PC-9 (cell line): ENCODE data around the gene SPINK6. TPM values are rescaled to one million over a fixed set of nuclear protein-coding genes. Genes with fewer than 3 reads are reported as not detected.

ENCODE experiments used
- BruUV-seq: library from RNA; stranded (reverse); fragments of 400-500 nt; replicated peaks from 2 replicates; lab custom pipeline; 2021; lab: Mats Ljungman, UMichigan
- CTCF ChIA-PET: fragments of 300-600 bp; sonication (Branson Sonifier 250); formaldehyde crosslinking; loops from one replicate; lab custom pipeline; 2022; ENCODE audit warnings: antibody characterized with exemption; lab: Charles Lee
- POLR2A ChIA-PET: fragments of 300-600 bp; sonication (Branson Sonifier 250); formaldehyde crosslinking; loops from one replicate; lab custom pipeline; 2022; ENCODE audit warnings: antibody characterized with exemption; ENCODE audit not compliant: unreplicated experiment; lab: Charles Lee
- DNase-seq, 2 experiments: peaks; one replicate each; pipeline versions ENCODE4 v3.0.0 to v3.0.0-alpha.2; 2015 to 2022; ENCODE audit warnings: mixed read lengths in 1 of 2
- H2AFZ ChIP-seq: fragments of 200-600 bp; sonication (generic); 2 replicates; pipeline ENCODE4 v1.8.1; 2017; ENCODE audit warnings: antibody characterized with exemption
- H3F3A ChIP-seq: fragments of 200-600 bp; sonication (generic); 2 replicates; pipeline ENCODE4 v1.8.1; 2017; ENCODE audit warnings: antibody characterized with exemption, mild to moderate bottlenecking, low read depth; ENCODE audit not compliant: insufficient read depth
- H3K27ac ChIP-seq: fragments of 200-600 bp; sonication (generic); 2 replicates; pipeline ENCODE4 v1.6.1; 2016; ENCODE audit warnings: mixed run types
- H3K27me3 ChIP-seq: fragments of 200-600 bp; sonication (generic); 2 replicates; pipeline ENCODE4 v1.6.1; 2016; ENCODE audit warnings: low read depth, mixed run types; ENCODE audit not compliant: insufficient read depth
- H3K36me3 ChIP-seq: fragments of 200-600 bp; sonication (generic); 2 replicates; pipeline ENCODE4 v1.6.1; 2016; ENCODE audit warnings: low read depth, mixed run types
- H3K4me1 ChIP-seq: fragments of 200-600 bp; sonication (generic); replicated peaks from 2 replicates; pipeline ENCODE4 v1.6.1; 2016; ENCODE audit warnings: mixed run types; ENCODE audit not compliant: insufficient read depth
- H3K4me2 ChIP-seq: fragments of 200-600 bp; sonication (generic); 2 replicates; pipeline ENCODE4 v1.6.1; 2017; ENCODE audit warnings: mixed run types
- H3K4me3 ChIP-seq: fragments of 200-600 bp; sonication (generic); 2 replicates; pipeline ENCODE4 v1.6.1; 2016; ENCODE audit warnings: mixed run types
- H3K79me2 ChIP-seq: fragments of 200-600 bp; sonication (generic); 2 replicates; pipeline ENCODE4 v1.6.1; 2017; ENCODE audit warnings: low read depth, mixed run types
- H3K9me2 ChIP-seq: fragments of 200-600 bp; sonication (generic); 2 replicates; pipeline ENCODE4 v1.8.1; 2017; ENCODE audit warnings: mild to moderate bottlenecking; ENCODE audit not compliant: insufficient read depth
- H3K9me3 ChIP-seq: fragments of 200-600 bp; sonication (generic); 2 replicates; pipeline ENCODE4 v1.8.1; 2016; ENCODE audit warnings: low read depth; ENCODE audit not compliant: insufficient read depth
- H4K20me1 ChIP-seq: fragments of 200-600 bp; sonication (generic); 2 replicates; pipeline ENCODE4 v1.8.1; 2017; ENCODE audit not compliant: insufficient read depth
- EZH2 ChIP-seq: fragments of 200-600 bp; sonication (generic); IDR thresholded peaks from 2 replicates; pipeline ENCODE4 v1.8.0; 2017; ENCODE audit warnings: antibody characterized with exemption, low read depth
- intact Hi-C: fragments of 100-400 bp; cut with micrococcal nuclease; formaldehyde crosslinking; loops from one replicate; pipeline ENCODE4 v1.10.0; 2022; ENCODE audit not compliant: unreplicated experiment
- total RNA-seq: library from RNA; stranded (reverse); gene quantifications from 2 replicates; pipeline ENCODE4 v1.2.3, GENCODE V29; 2021
- TF ChIP-seq, protein P1 (sequence below): fragments of 200-600 bp; sonication (generic); conservative IDR thresholded peaks from 2 replicates; pipeline ENCODE4 v1.6.1; 2017; ENCODE audit warnings: mixed run types, antibody characterized with exemption, mild to moderate bottlenecking, moderate library complexity

Gene SPINK6
- total RNA-seq, 1 experiment from 2014 or later = not detected

DNA sequence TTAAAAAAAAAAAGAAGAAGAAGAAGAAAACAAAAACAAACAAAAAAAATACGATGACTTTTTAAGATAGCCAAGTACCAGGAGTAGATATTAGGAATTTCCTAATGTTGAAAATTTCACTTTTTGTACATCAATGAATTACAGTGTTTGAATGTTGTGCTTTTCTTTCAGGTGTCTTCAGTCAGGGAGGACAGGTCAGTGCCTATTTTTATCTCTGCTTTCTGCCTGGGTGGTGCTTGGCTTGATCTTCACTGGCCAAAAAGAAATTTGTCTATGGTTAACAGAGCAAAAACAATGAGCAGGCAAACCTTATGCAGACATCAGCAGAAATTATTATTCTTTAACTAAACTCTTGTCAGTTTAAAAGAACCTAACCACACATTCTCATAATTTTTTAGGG is 3.0 kb downstream of the SPINK6 start:
- intact Hi-C loops = no loop called here
- H3K4me2 ChIP-seq = no peak overlapping the region
- H3K9me3 ChIP-seq = no peaks in the 10 kb centered on the region
- DNase-seq = no peak
- no peaks in the 10 kb centered on the region for H3K27me3 ChIP-seq
- H3K27ac ChIP-seq = no peak overlapping the region
- no peaks in the 10 kb centered on the region for H4K20me1 ChIP-seq
- BruUV-seq = no TSS peak
- POLR2A ChIA-PET = no interaction called here
- H3K9me2 ChIP-seq = no peaks in the 10 kb centered on the region
- H2AFZ ChIP-seq = no peak overlapping the region
- H3K36me3 ChIP-seq = no peaks in the 10 kb centered on the region
- H3F3A ChIP-seq = 0 out of 2 replicates have a peak, but pooled peaks cover 8% of the 10 kb centered on the region
- H3K4me3 ChIP-seq = no peak overlapping the region
- H3K79me2 ChIP-seq = no peaks in the 10 kb centered on the region
- TF ChIP-seq EZH2 = no peak
- TF ChIP-seq, protein P1, sequence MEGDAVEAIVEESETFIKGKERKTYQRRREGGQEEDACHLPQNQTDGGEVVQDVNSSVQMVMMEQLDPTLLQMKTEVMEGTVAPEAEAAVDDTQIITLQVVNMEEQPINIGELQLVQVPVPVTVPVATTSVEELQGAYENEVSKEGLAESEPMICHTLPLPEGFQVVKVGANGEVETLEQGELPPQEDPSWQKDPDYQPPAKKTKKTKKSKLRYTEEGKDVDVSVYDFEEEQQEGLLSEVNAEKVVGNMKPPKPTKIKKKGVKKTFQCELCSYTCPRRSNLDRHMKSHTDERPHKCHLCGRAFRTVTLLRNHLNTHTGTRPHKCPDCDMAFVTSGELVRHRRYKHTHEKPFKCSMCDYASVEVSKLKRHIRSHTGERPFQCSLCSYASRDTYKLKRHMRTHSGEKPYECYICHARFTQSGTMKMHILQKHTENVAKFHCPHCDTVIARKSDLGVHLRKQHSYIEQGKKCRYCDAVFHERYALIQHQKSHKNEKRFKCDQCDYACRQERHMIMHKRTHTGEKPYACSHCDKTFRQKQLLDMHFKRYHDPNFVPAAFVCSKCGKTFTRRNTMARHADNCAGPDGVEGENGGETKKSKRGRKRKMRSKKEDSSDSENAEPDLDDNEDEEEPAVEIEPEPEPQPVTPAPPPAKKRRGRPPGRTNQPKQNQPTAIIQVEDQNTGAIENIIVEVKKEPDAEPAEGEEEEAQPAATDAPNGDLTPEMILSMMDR = no peak
- CTCF ChIA-PET = no interaction called here
- no peaks in the 10 kb centered on the region for H3K4me1 ChIP-seq

DNA sequence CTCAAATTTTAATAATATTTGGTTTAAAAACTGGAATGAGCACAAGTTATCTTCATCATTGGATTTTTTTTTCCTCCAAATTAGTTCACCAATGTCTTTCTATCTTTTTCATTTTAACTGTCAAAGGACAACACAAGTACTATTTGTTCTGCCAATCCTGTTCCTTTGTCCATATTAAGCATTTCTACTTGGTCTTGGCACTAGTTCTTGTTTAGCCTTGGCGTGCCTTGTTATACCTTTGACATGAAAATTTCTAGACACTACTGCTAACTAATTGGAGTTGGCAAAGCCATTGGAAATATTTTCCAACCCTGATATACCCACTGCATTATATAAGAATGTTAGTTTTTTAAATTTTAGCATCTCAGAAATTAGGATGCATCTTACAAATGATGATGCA is 3.8 kb downstream of the SPINK6 start:
- Histone ChIP-seq H3K79me2 (no peaks in the 10 kb centered on the region), H3K9me2 (no peaks in the 10 kb centered on the region), H3K9me3 (no peaks in the 10 kb centered on the region), H3K4me1 (no peaks in the 10 kb centered on the region), H3K4me3 (no peak overlapping the region), H2AFZ (no peak overlapping the region), H3K27ac (no peak overlapping the region), H3F3A (0 out of 2 replicates have a peak, but pooled peaks cover 8% of the 10 kb centered on the region), H3K4me2 (no peak overlapping the region), H3K27me3 (no peaks in the 10 kb centered on the region), H4K20me1 (no peaks in the 10 kb centered on the region), H3K36me3 (no peaks in the 10 kb centered on the region)
- TF ChIP-seq EZH2 = no peak
- TF ChIP-seq, protein P1 = no peak
- intact Hi-C loops = no loop called here
- ChIA-PET CTCF (no interaction called here), POLR2A (no interaction called here)
- DNase-seq = no peak
- BruUV-seq = no TSS peak

DNA sequence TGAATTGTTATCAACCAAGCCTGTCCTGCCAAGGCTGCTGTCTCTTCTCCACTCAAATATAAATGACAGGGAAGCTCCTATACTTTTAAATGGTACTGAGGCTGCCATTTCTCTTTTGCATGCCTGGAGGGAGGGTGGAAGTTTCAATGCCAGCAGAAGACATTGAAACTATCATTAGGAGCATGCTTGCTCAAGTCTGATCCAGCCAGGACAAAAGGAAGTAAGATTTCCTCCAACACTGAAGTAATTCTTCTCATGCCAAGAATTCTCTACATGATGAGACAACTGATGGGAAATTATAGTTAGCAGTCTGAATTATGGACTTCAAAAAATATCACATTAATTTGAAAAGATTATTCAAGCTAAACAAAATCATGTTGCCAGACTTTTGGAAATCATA is 5.4 kb downstream of the SPINK6 start:
- ChIA-PET CTCF (no interaction called here), POLR2A (no interaction called here)
- Histone ChIP-seq H3K9me2 (no peaks in the 10 kb centered on the region), H3K9me3 (no peaks in the 10 kb centered on the region), H3K4me3 (no peak overlapping the region), H3K4me1 (no peaks in the 10 kb centered on the region), H3K79me2 (no peaks in the 10 kb centered on the region), H3K27ac (no peak overlapping the region), H2AFZ (no peak overlapping the region), H3K4me2 (no peak overlapping the region), H3K27me3 (no peaks in the 10 kb centered on the region), H4K20me1 (no peaks in the 10 kb centered on the region), H3F3A (0 out of 2 replicates have a peak, but pooled peaks cover 8% of the 10 kb centered on the region), H3K36me3 (no peaks in the 10 kb centered on the region)
- DNase-seq = no peak
- TF ChIP-seq, protein P1 = no peak
- TF ChIP-seq EZH2 = no peak
- no TSS peak for BruUV-seq
- intact Hi-C loops = no loop called here
